C4-2B (cell line): ENCODE data around the gene EXD3.
A peak's percentile ranks its signal among the peaks of the same experiment; 100 is the strongest.

Experiments
- H3K27ac ChIP-seq: fragments of 450-650 bp; 2 replicates; pipeline ENCODE4 v1.5.1; 2017
- ZFX ChIP-seq: fragments of 450-650 bp; IDR thresholded peaks from 2 replicates; pipeline ENCODE4 v1.6.1; 2017
- TF ChIP-seq, protein P1 (sequence below): fragments of 450-650 bp; conservative IDR thresholded peaks from 2 replicates; pipeline ENCODE4 v1.5.1; 2017; ENCODE audit warnings: mild to moderate bottlenecking

The EXD3 gene

DNA sequence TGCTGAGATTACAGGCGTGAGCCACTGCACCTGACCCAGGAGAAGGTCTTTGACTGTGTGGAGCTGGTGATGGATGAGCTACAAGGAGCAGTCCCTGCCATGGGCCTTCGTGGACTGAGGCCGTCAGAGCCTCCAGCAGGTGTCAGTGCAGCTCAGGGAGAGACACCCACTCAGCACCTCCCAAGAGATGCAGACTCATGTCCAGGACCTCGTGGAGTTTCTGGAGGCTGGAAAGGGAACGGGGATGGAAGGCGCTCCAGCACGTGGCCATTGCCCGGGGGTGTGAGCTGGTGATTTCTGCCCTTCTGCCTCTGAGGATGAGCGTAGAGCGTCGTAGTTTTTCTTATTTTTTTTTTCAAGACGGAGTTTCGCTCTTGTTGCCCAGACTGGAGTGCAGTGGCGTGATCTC is 136.0 kb downstream of the EXD3 start:
- H3K27ac ChIP-seq = no peak overlapping the region
- TF ChIP-seq ZFX = no peak
- TF ChIP-seq, protein P1, sequence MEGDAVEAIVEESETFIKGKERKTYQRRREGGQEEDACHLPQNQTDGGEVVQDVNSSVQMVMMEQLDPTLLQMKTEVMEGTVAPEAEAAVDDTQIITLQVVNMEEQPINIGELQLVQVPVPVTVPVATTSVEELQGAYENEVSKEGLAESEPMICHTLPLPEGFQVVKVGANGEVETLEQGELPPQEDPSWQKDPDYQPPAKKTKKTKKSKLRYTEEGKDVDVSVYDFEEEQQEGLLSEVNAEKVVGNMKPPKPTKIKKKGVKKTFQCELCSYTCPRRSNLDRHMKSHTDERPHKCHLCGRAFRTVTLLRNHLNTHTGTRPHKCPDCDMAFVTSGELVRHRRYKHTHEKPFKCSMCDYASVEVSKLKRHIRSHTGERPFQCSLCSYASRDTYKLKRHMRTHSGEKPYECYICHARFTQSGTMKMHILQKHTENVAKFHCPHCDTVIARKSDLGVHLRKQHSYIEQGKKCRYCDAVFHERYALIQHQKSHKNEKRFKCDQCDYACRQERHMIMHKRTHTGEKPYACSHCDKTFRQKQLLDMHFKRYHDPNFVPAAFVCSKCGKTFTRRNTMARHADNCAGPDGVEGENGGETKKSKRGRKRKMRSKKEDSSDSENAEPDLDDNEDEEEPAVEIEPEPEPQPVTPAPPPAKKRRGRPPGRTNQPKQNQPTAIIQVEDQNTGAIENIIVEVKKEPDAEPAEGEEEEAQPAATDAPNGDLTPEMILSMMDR = peak; percentile 87

DNA sequence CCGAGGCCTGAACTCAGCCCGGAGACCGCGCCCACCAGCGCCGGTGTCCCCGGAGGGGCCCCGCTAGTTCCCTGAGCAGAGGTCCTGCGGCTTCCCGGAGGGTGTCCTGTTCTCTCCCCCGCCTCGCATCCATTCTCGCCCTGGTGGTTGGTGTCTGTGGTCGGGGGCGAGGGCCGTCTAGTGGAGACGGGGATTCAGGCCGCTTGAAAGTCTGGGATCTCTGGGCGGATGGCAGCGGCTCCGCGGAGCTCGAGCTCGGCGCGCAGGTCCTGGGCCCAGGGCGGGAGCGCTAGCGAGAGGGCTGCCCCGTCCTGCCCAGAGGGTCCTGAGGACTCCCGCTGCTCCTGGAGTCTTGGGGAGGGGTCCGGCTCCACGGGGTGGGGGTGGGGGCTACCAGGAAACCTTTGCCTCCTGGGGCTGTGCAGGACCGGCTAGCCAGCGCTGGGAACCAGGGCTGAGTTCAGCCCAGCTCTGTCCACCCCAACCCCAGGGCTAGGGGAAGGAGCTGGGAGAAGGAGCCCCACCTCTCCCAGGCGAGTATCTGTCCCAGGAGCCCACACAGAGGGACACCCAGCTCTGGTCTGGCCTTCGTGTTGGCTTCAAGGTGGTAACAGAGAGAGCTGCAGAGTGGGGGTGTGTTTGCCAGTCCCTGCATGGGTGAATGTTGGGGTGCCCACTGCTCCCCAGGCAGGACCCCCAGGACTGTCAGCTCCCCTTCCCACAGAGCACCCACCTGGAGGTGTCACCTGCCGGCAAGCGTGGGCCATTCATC is 141.4 kb downstream of the EXD3 start:
- no peak overlapping the region for H3K27ac ChIP-seq
- TF ChIP-seq, protein P1 = no peak
- no peak for TF ChIP-seq ZFX

DNA sequence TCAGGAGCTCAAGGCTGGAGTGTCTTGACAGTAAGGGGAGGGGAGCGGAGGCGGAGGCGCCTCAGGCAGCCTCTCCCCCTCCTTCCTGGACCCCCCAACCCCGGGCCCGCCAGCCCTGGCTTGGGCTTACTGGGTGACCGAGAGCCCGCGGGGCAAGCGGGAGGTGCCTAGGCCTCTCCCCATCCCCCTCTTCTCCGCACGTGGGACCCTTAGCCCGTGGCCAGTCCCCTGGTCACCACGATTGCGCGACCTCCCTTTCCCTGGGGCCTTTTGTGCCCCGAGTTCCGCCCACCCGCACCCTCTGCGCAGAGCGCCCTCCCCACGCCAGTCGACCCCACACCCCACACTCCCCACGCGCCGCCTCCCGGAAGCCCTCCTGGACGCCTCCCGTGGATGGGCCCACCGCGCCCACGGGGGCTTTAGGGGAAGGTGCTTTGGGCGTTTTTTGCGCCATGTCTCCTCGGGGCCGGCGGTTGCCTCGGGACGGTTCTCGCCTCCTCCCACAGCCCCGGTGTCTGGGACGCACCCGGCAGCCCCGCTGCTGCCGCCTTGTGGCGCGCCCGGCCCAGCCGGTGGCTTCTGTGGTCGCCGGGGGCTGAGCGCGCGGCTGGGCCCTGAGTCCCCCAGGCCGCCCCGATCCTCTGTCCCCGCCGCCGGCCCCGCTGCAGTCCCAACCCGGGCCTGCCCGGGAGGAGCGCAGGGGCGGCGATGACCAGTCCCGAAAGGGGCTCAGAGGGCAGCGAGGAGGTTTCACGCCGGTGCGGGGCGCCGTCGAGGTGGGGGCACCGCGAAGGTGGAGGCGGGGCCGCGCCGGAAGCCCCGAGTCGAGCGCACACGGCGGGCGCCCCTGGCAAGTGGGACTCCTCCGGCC is 142.3 kb downstream of the EXD3 start:
- H3K27ac ChIP-seq = no peak overlapping the region
- TF ChIP-seq, protein P1 = no peak
- no peak for TF ChIP-seq ZFX

DNA sequence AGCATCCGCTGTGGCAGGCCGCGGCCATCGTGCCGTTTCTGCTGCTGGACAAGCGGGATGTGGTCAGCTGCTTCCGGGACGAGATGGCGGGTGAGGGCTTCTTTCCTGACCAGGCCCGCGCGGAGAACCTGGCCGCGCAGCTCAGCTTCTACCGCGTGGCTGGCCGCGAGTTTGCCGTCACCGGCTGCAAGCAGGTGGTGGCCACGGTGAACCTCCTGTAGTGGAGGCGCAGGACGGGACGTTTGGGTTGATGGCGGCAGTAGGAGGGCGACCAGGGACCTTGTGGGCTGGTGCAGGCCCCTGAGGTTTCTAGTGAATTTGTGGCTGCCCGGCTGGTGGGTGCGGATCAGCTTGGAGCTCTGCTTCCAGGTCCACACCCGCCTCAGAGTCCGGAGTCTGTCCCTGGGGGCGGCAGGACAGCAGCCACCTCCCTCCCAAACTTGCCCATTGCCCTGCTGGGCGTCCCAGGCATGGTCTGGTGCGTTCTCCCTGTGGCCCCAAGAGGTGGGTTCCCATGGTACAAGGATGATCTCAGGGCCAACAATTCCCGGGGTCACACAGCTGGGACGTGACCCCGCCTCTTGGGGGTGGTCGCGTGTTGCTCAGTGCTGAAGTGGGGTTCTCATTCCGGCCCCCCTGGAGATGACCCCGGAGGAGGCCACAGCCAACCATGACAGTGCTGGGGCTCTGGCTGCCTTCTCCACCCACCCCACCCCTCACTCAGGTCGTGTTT is 143.1 kb downstream of the EXD3 start:
- no peak overlapping the region for H3K27ac ChIP-seq
- no peak for TF ChIP-seq ZFX
- TF ChIP-seq, protein P1 = no peak

DNA sequence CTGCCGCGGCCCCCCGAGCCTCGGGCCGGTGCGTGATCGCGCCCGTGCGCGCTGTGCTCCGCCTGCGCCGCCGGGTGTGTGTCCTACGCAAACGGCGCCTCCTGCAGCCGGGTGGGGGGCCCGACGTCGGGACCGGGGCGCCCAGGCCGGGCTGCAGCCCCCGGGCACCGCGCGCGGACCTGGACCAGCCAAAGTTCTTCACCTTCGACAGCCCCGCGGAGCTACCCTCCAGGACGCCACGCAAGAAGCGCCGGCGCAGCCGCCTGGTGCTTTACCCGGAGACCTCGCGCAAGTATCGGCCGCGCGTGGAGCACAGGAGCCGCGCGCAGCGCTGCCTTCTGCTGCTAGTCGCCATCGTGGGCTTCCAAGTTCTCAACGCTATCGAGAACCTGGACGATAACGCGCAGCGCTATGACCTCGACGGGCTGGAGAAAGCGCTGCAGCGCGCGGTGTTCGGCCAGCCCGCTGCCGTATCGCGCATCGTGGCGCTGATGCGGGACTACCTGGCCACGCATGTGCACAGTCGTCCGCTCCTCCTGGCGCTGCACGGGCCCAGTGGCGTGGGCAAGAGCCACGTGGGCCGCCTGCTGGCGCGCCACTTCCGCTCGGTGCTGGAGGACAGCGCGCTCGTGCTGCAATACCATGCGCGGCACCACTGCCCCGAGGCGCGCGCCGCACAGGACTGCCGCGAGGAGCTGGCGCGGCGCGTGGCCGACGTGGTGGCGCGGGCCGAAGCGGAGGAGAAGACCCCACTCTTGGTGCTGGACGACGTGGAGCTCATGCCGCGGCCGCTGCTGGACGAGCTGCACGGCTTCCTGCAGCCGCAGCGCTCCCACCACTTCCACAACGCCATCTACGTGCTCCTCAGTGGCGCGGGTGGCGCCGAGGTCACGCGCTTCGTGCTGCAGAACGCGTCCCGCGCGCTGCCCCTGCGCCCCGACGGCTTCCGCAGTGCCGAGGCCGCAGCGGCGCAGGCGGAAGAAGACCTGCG is 143.9 kb downstream of the EXD3 start:
- TF ChIP-seq ZFX = no peak
- TF ChIP-seq, protein P1 = no peak
- no peak overlapping the region for H3K27ac ChIP-seq

DNA sequence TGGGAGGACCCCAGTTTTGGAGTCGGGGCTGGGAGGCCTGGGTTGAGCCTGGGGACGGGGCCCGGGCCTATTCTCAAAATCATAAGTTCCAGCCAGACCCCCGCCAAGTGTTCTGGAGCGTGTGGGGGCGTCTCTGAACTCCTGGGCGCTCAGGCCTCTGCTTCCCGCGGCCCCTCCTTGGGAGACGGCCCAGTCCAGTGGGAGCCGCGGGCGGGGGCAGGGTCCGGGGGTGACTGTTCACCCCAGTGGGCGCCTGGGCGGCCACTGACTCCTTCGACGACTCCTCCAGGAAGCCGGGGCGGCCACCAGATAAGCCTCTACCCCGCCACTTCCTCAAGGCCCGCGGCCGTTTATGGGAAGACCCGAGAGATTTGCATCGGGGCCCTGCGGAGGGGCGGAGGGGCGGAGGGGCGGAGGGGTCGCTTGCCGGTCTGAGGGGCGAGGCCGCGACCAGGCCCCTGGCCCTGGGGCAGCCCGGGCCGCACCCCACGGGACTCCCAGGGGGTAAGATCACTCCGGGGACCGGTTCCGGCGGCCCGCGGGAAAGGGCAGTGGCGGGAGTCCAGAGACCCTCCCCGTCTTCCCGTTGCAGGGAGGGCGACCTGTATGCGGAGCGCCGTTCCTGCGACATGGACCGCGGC is 144.8 kb downstream of the EXD3 start:
- H3K27ac ChIP-seq = no peak overlapping the region
- TF ChIP-seq, protein P1 = no peak
- no peak for TF ChIP-seq ZFX
